Measurements from ENCODE around the gene DVL2. TPM values are rescaled to one million over a fixed set of nuclear protein-coding genes. Genes with fewer than 3 reads are reported as not detected.

The DVL2 gene
- total and polyA plus RNA-seq, 2 of the 13 experiments (the other 11 are each of a cell fraction or from before 2014, with no cell fraction given), result 5.7 to 38.2 TPM

DNA sequence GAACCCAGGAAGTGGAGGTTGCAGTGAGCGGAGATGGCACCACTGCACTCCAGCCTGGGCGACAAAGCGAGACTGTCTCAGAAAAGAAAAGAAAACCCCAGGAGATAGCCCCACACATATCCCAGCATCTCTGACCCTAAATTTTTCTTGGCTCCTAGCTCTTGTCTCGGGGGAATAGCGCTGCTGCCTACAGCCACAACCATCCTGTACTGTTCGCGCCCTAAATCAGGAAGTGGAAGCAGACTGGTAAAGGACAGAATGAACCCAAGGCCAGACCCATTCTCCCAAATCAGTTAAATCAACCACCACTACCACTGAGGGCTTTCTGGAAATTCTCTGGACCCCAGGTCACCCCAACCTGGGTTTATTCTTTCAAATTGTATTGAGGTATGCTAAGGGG, 15.5 kb upstream of the DVL2 start:
- POLR2A ChIA-PET, result interaction anchor here (1.4 to 2.6 kb wide), 5 partner anchors 8 to 32 kb away, joined by 4 to 34 read pairs (median 5); partner anchors contain the start of genes DVL2, GABARAP, PHF23 and SLC2A4
- no TSS peak for BruUV-seq (replicated peaks)
- H3K4me1 ChIP-seq (ENCODE audit: insufficient read depth, low read length), result peaks cover 38% of the 10 kb centered on the region
- no peak for FAIRE-seq
- H2AFZ ChIP-seq (ENCODE audit: low read length), result no peak overlapping the region
- peak overlapping the region; percentile 90 for H3K4me2 ChIP-seq (ENCODE audit: low read depth, low read length)
- peaks cover 9 to 25% of the 10 kb centered on the region in 2 experiments; a peak in 4 of 5 replicates for H3K36me3 ChIP-seq (replicated peaks in 1 of 2; ENCODE audit: control insufficient read depth in 1 of 2, insufficient read depth in 2 of 2, low read length in 2 of 2)
- H3K27ac ChIP-seq (ENCODE audit: extremely low read length, insufficient read depth, low read length), result peak overlapping the region; percentile 99
- H3K4me3 ChIP-seq (replicated peaks in 1 of 3; ENCODE audit: insufficient read depth in 1 of 3, low read depth in 2 of 3, low read length in 3 of 3), result peak overlapping the region; percentile 95 to 99 (median 96); a peak in 5 of 6 replicates
- H3K79me2 ChIP-seq (ENCODE audit: insufficient read depth, low read length), result peaks cover 56% of the 10 kb centered on the region
- no peak for DNase-seq (ENCODE audit: low spot score)
- CTCF ChIA-PET (ENCODE audit: low intra/inter-chr PET ratio, low total read pairs), result no interaction called here
- no peaks in the 10 kb centered on the region for H3K9me3 ChIP-seq (ENCODE audit: low read length)
- WGBS (ENCODE audit: low lambda C conversion rate), result 90% methylated on average over 7 of the region's 7 CpGs
- intact Hi-C loops (cut with micrococcal nuclease; ENCODE audit: unreplicated experiment) (no loop called here), in situ Hi-C loops (cut with HindIII; ENCODE audit: extremely low pct_ligation_motif_present, low pct_unique_long_range_greater_than_20kb) (no loop called here)
- peak overlapping the region; percentile 96 for H3K9ac ChIP-seq (ENCODE audit: insufficient read depth, low read depth, low read length)
- ATAC-seq, result no peak
- H3K27me3 ChIP-seq (ENCODE audit: control insufficient read depth in 1 of 2, insufficient read depth in 2 of 2, low read length in 2 of 2), result peaks cover 0 to 2% of the 10 kb centered on the region in 2 experiments; a peak in 1 of 5 replicates
- H4K20me1 ChIP-seq (ENCODE audit: insufficient read depth, low read length), result no peaks in the 10 kb centered on the region
- TF ChIP-seq RCOR2 (CRISPR knock-in tag; IDR thresholded peaks at IDR 0.05) (no peak), ZNF138 (CRISPR knock-in tag; IDR thresholded peaks at IDR 0.05; ENCODE audit: low read depth) (no peak), ELF1 (CRISPR knock-in tag; IDR thresholded peaks at IDR 0.05) (no peak), KLF12 (CRISPR knock-in tag; IDR thresholded peaks at IDR 0.05; ENCODE audit: borderline replicate concordance) (no peak), TBX2 (CRISPR knock-in tag; IDR thresholded peaks at IDR 0.05; ENCODE audit: borderline replicate concordance) (peak; percentile 25; the same call in 1 of the 2 replicates), ZNF12 (CRISPR knock-in tag; IDR thresholded peaks at IDR 0.05) (no peak), ATF7 (IDR thresholded peaks at IDR 0.05) (no peak), ATF7 (CRISPR knock-in tag; IDR thresholded peaks at IDR 0.05) (no peak), HIVEP1 (CRISPR knock-in tag; IDR thresholded peaks at IDR 0.05) (no peak), ZNF232 (CRISPR knock-in tag; IDR thresholded peaks at IDR 0.05; ENCODE audit: borderline replicate concordance) (no peak), ZNF616 (CRISPR knock-in tag; IDR thresholded peaks at IDR 0.05; ENCODE audit: low read depth) (no peak), SAP130 (CRISPR knock-in tag; IDR thresholded peaks at IDR 0.05; ENCODE audit: low read depth) (0 out of 2 replicates have a peak, but pooled peaks have one; percentile 16), EP300 (IDR thresholded peaks at IDR 0.05; ENCODE audit: low read depth in 2 of 2, low read length in 2 of 2) (no peak), EP300 (CRISPR knock-in tag; IDR thresholded peaks at IDR 0.05; ENCODE audit: borderline replicate concordance) (no peak), U2AF2 (IDR thresholded peaks at IDR 0.05; ENCODE audit: low read depth, low read length) (no peak), ZBTB42 (CRISPR knock-in tag; IDR thresholded peaks at IDR 0.05) (no peak), ZNF224 (CRISPR knock-in tag; IDR thresholded peaks at IDR 0.05) (no peak), ZBTB38 (CRISPR knock-in tag; IDR thresholded peaks at IDR 0.05) (peak; percentile 41; the same call in 1 of the 2 replicates), ZNF253 (CRISPR knock-in tag; IDR thresholded peaks at IDR 0.05; ENCODE audit: borderline replicate concordance) (no peak), SRSF1 (optimal IDR thresholded peaks at IDR 0.05; ENCODE audit: low read depth, low read length) (no peak)
- TF ChIP-seq, protein P1, sequence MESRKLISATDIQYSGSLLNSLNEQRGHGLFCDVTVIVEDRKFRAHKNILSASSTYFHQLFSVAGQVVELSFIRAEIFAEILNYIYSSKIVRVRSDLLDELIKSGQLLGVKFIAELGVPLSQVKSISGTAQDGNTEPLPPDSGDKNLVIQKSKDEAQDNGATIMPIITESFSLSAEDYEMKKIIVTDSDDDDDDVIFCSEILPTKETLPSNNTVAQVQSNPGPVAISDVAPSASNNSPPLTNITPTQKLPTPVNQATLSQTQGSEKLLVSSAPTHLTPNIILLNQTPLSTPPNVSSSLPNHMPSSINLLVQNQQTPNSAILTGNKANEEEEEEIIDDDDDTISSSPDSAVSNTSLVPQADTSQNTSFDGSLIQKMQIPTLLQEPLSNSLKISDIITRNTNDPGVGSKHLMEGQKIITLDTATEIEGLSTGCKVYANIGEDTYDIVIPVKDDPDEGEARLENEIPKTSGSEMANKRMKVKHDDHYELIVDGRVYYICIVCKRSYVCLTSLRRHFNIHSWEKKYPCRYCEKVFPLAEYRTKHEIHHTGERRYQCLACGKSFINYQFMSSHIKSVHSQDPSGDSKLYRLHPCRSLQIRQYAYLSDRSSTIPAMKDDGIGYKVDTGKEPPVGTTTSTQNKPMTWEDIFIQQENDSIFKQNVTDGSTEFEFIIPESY (CRISPR knock-in tag; IDR thresholded peaks at IDR 0.05), result peak; percentile 91
- TF ChIP-seq, protein P2, sequence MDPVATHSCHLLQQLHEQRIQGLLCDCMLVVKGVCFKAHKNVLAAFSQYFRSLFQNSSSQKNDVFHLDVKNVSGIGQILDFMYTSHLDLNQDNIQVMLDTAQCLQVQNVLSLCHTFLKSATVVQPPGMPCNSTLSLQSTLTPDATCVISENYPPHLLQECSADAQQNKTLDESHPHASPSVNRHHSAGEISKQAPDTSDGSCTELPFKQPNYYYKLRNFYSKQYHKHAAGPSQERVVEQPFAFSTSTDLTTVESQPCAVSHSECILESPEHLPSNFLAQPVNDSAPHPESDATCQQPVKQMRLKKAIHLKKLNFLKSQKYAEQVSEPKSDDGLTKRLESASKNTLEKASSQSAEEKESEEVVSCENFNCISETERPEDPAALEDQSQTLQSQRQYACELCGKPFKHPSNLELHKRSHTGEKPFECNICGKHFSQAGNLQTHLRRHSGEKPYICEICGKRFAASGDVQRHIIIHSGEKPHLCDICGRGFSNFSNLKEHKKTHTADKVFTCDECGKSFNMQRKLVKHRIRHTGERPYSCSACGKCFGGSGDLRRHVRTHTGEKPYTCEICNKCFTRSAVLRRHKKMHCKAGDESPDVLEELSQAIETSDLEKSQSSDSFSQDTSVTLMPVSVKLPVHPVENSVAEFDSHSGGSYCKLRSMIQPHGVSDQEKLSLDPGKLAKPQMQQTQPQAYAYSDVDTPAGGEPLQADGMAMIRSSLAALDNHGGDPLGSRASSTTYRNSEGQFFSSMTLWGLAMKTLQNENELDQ (CRISPR knock-in tag; IDR thresholded peaks at IDR 0.05; ENCODE audit: borderline replicate concordance), result no peak
- TF ChIP-seq, protein P3, sequence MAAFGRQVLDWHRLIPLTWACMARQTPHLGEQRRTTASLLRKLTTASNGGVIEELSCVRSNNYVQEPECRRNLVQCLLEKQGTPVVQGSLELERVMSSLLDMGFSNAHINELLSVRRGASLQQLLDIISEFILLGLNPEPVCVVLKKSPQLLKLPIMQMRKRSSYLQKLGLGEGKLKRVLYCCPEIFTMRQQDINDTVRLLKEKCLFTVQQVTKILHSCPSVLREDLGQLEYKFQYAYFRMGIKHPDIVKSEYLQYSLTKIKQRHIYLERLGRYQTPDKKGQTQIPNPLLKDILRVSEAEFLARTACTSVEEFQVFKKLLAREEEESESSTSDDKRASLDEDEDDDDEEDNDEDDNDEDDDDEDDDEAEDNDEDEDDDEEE (CRISPR knock-in tag; IDR thresholded peaks at IDR 0.05), result no peak

All from HepG2 (cell line).